Stimulated activated CD4-positive, alpha-beta T cell treated with anti-CD3 and anti-CD28 coated beads, Interleukin-2, amount 100 ng/mL, for 48 hours (primary cell): Measurements from ENCODE around the gene HDAC7.
"Not testable (repeated sequence)": the region's sequence is repeated elsewhere in the genome, so short reads cannot be mapped to it uniquely, and the experiment has no call there.

Experiments
- DNase-seq, 2 donors: peaks; one replicate each; pipeline ENCODE4 v3.0.0-alpha.2; 2020

Gene HDAC7

DNA sequence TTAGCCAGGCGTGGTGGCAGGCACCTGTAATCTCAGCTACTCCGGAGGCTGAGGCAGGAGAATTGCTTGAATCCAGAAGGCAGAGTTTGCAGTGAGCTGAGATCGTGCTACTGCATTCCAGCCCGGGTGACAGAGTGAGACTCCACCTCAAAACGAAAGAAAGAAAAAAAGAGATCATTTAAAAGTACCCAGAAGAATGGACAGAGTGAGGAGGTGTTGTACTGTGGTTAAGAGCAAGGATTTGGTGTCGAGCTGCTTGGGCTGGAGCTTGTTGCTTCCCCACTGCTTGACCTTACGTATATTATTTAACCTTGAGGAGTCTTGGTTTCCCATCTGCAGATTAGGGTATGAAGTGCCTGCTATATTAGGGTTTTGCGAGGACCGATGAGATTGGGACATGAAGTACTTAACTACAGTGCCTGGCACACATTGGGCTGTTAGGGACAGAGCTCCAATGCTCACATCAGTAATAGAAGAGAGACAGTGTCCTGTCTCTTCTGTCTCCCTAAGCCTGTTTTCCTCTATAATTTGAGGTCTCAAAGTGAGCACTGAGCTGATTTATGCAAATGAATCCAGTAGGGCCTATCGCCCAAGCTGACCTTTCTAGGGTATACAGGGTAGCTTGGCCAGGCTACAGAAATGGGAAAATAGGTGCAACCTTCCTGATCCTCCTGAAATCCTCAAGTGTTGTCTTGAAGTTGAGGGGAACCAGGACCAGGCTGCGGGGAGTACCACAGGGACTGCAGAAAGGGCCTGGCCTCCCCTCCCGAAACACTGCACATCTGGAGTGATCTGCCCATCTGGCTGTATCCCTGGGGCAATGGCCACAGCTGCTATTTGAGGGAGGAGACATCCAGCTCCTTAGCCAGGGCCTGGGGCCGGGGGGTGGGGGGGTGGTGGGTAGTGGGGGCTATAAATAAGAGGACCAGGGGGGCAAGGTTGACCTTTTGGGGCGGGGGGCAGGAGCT, 8.6 kb upstream of the HDAC7 start:
- DNase-seq: no peak

DNA sequence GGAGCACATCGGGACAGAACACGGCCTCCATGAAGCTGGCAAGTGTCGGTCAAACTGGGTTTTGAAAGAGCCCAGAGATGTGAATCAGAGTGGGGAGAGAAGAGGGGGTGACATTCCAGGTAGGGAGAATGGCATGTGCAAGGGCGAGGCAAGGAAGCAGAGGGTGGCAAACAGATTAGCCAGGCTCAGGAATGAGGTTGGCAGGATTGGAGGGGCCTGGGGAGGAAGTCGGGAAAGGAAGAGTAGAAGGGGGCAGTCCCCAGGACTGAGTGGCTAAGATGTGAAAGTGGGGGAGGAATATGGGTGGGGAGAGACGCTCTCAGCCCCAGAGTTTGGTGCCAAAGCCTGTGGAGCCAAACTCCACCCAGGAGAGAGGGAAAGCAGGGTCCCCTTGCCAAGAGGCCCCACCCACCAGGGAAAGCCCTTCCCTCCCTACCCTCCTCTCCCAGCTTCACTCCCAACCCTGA, 5.5 kb upstream of the HDAC7 start:
- no peak for DNase-seq

DNA sequence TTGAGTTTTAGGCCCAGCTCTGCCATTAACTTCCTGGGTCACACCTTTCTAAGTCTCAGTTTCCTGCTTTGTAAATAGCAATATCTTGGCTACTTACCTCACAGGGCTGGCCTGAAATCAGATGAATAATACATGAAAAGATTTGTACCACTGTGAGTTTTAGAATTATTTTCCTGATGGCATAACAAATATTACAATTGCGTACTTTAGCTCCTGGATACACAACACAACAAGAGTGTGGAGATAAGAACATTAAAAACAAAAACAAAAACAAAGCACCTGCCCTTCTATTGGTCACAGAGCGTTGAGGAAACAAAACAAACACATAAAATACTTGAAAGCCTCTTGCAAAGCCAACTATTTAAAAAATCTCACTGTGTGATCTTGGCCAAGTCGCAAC, 4.9 kb upstream of the HDAC7 start:
- DNase-seq: no peak

DNA sequence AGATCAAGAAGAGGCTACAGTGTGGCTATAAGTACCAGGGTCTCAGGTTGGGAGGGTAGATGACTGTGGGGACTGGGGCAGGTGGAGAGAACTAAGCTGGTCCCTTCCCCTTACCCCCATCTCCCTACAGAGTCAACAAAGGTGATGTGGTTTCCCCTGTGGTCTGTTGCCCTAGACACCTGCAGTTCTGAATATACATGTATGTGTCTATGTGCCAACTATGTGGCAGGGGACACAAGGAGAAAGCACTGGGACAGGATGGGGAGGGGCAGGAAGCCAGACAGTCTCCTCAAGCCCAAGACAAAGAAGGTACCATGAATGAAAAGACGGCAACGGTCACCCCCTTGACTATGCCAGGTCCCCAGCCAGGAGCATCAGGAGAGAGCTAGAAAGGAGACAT, 4.5 kb upstream of the HDAC7 start:
- DNase-seq: no peak

DNA sequence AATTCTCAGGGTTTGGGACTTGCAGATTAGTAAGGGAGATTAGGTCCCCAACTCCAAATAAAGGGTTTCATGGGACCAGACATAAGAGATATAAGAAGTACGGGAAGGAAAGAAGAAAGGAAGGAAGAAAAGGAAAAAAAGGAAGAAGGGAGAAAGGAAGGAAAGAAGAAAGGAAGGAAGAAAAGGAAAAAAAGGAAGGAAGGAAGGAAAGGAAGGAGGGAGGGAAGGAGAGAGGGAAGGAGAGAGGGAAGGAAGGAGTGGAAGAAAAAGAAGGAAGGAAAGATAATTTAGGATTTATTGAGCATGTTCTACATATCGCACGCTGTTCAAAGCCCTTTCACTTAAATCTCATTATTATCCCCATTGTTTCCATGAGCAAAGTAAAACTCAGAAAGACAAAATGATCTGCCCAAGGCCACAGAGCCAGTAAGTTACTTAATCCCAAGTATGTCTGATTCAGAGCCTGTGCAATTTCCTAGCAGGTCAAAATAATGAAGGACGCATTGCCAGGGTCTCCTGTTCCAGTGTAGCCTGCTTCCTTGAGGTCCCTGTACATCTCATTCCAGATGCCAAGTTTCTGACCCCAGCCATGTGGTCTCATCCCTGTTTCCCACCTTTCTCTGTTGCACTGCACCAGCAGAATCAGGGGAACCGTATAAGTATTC, 3.9 kb upstream of the HDAC7 start:
- DNase-seq: no peak

DNA sequence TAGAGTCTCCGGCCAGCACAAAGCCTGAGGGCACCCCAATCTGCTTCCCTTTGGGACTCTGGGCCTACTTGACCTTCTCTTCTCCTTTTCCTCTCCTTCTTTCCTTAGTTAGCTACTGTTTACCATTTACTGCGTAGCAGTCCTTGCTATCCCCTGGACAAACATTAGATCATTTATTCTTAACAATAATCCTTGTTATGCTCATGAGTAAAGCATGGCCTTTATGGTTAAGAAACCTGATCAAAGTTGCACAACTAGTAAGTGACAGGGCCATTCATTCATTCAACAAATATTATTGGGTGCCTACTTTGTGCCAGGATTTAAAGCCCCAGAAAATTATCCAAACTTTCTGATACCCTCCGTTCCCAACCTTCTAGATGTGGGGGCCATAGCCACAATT, 3.2 kb upstream of the HDAC7 start:
- no peak for DNase-seq

DNA sequence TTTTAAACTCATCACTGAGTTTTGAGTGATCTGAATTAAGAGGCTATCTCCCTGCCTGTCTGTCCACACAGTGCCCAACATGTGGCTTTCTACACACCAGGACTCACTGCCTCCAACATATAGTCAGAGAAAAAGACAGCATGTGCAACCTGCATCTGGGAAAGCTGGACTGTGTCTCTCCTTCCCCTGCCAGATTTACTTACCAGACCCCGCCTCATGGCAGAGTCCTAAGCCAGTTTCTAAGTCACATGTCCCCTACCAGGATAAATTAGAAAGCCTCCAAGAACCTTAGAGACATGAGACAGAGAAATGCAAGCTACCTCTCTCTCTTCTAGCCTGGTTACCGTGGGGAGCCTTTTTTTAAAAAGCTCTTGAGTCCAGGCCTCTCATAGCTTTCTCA, 2.7 kb upstream of the HDAC7 start:
- no peak for DNase-seq

DNA sequence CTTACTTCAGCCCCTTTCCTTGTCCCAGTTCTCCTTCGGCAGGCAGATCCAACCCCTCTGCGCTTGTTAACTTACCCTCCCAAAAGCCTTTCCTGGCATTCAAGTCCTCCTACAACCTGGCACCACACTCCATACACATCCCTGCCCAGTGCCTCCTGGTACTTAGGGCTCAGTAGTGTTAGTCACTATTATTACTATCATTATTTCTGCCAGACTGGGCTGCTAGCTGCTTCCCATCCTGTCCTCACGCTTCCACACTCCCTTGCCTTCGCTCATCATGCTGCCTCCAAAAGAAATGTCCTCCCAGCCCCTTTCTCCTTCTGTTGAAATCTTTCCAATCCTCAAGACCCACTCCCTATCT, 1.6 kb upstream of the HDAC7 start:
- no peak for DNase-seq

DNA sequence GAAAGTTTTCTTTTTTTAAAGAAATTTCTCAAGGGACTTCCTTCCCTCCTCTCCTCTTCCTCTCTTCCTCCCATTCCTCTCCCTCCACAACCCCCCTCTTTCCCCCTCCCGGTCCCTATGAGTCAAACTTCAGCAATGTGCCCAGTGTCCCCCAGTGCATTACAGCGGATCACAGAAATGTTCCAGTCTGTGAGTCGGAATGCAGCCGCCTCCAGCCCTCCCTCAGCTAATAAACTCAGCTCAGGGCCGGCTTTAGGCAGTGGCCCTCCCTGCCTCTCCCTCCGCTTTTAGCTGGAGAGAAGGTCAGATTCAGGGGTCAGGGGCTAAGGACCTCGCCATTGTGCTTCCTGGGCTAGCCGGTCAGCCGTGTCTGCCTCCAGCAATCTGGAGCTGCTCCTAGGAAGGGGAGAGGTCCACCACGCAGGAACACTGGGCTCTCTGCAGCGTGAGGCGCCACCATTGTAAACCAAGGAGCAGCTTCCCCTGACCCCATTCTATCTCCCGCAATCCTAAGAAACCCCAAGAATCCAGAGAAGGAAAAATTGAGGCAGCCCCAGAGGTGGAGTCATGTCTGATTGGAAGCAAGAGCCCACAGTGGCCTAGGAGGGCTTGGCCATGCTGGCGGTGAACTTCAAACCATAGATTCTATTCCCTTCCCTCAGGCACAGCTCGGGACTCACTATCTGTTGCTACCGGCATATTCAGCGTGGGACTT, 1.1 kb upstream of the HDAC7 start:
- DNase-seq: no peak

DNA sequence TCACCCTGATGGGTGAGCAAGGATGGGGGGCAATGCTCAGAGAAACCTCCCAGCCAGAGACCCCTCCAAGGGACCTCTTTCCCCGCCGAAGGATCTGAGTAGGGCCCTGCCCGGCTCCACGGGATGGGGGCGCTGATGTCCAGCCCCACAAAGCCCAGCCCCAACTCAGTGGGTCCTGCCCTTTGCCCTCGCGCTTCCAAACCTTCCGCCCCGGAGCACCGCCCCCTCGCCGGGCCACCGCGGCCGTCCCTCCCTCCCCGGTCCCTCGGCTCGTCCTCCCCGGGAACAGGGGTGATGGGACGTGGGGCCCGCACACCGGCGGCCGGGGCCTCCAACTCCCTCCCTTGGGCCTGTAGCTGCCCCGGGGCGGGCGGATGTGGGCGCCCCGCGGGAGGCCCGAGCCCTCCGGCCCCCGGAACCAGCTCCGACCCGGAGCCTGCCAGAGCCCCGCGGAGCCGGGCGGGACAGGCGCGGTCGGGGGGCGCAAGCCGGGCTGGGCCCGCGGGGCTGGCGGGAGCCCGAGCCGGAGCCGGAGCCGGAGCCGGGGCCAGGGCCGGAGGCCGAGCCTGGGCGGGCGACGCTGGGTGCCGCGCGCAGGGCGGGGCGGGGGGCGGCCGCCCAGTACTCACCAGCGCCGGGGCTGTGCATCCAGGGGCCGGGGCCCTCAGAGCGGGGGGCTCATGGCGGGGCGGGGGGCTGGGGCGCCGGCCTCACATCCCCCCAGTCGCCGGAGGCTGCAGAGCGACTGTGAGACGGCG, 386 bp downstream of the HDAC7 start:
- DNase-seq: peak in 1 of 2 donors; percentile 52

DNA sequence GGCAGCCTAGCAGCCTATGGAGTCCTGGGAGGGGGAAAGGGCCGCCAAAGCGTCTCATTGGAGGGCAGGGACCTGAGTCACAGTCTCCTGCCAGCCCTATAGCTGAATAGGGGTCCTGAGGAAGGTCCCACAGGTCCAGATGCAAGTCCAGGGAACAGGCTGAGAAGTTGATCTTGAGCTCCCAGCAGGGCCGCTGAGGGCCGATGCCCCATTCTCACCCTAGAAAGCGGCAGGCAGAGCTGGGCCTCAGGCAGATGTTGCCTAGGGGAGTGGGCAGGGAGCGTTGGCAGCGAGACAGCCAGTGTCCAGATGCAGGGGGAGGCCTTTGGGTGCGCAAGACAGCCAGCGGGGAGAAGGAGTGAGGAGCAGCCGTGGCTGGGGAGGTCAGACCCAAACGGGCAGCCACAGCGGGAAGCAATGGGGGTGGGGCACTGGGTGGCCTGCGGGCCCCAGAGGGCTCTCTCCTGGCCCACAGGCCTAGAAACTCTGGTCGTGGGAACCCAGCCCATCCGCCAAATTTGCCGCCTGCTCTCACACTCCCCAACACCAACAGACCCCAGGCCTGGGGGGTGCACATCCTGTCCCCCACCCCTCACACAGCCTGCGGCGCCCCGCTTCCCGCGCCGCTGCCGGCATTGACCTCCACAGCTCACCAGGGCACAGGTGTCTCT, 1.1 kb downstream of the HDAC7 start:
- DNase-seq: no peak

DNA sequence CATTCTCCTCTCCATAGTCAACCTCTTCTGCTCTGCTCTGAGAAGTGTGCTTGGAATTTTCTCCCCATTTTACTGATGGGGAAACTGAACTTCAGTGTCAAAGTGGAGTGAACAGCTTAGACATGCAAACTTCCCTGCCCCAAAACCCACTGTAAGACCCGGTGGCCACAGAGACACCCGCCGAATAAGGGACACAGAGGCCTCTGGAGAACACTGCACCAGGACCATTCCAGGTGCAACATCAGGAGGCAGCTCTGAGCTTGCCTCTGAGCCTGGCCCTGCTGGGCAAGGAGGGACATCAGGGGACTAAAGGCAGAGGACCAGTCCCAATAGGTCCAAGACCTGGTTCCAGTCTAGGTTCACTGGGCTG, 1.7 kb downstream of the HDAC7 start:
- no peak for DNase-seq

DNA sequence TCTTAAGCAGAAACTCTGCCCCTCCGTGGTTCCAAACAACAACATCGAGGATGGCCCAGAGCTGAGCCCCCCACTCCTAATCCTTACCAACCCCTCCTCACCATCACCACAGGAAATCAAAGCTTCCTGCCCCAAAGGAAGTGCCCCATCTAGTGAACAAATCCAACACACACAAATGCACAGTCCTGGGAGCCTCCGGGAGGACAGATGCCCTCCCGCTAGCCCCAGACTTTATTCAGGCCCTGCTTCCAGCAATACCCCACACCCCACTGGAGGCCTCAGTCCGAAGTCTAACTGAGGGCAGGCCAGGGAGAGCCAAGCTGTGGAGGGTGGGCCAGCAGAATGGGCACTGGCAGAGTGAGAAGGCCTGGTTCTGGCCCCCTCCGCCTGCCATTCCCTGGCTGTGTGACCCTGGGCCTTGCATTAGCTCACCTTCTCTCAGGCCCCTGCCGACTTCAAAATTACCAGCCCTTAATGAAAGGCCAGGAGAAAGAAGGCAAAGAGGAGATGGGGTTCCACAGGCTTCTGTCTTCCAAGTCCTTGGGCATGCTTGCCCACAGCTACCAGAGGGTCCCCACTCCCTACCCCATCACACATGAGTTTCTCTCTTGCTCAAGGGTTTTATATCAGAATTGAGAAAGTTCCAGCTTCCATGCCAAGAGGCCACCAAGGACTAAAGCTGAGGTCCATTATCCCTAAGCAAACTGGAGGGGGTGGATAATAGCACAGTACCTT, 2.3 kb downstream of the HDAC7 start:
- no peak for DNase-seq

DNA sequence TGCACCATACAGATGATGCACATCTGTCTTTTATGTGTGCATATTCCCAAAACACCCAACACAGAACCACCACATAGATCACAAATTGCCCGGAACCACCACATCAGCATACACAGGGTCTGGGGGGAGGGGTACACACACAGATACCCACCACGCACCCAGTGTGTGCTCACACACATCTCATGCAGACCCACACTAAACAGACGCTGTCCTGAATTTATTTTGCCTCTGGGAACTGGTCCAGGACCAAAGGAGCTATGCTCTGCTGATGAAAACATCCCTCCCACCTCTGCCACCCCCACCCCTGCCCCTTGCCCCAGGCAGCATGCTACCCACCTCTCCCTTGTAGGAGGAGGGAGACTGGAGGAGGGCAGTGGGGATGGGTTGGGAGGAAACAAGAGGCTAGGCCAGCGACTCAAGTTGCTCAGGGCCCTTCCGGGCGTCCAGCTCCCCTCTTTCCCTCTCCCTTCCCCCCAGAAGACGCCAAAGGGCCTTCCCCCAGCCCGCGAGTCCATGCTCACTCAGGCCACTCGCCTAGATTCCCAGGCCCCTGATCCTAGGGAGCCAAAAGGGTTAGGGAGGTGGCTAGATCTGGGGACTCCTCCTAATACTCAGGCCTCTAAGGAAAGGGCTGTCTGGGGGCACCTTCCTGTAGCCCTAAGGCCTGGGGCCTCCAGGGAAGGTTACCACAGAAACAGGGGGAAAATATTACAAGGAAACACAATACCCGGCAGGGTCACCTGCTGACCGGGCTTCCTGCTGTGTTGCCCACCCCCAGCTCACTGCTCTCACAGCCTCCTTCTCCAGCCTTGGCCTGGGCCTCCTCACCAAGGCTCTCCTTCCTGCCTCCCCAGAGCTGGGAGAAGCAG, 3.1 kb downstream of the HDAC7 start:
- no peak for DNase-seq

DNA sequence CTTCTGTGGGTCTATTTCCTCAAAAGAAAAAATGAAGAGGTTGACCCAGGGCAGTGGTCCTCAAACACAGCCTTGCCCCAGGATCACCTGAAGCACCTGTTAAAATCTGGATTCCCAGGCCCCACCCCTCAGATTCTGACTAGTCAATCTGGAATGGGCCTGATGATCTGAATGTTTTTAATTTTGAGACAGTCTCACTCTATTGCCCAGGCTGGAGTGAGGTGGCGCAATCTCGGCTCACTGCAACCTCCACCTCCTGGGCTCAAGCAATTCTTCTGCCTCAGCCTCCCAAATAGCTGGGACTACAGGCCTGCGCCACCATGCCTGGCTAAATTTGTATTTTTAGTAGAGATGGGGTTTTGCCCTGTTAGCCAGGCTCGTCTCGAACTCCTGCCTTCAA, 4.3 kb downstream of the HDAC7 start:
- not testable (repeated sequence) for DNase-seq

DNA sequence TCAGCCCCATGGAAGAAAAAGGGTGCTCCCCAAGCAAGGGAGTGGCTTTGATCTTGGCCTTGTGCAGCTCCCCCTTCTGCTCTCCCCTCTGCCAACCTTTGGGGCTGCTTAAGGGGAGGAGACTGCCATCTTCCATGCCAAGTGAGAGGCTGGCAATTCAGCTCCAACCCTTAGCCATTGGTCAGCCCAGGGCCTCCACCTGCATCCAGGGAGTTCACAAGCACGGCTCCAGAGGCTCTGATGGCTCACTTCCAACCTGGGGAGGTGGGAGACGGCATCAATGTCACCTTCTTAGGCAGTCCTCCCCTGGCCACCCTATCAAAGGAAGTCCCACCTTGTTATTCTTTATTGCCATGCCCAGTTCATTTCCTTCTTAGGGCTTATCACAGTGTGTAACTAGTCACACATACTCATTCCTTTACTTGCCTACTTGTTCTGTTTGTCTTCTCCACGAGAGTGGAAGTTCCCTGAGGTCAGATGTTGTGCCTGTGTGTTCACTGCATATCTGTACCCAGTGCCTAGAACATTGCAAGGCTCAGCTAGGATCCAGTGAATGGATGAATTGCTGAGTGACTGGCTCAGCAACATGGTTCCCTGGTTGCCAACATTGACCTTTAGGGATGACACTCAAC, 5.0 kb downstream of the HDAC7 start:
- no peak for DNase-seq

DNA sequence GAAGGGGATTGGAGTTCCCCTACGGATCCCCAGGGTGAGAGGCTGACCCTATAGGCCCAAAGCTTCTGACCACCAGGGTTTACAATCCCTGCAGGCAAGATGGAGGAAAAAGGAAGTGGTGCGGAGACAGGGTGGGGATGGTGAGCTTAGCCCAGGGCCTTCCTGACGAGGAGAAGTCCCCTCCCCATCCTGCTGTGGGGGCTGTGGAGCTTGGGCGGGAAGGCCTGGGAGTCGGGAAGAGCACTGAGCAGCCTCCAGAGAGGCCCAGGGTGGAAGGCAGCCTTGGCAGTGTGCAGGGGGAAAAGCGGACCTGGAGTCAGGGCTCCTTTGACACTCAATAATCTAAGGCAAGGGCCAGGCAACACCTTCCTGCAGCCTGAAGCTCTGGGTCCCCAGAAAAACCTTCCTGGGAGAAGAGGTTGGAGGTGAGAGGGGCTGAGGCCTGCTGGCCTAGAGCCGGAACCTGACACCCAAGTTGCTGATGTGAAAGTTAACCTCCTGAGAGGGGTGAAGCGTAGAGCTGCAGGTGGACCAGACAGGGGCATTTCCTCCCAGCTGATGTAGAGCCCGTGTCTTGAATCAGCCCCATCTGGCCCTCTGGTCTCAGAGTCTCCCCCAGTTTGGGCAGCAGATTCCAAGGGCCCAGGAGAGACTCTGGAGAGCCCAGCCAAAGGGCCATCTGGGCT, 6.0 kb downstream of the HDAC7 start:
- DNase-seq: no peak

DNA sequence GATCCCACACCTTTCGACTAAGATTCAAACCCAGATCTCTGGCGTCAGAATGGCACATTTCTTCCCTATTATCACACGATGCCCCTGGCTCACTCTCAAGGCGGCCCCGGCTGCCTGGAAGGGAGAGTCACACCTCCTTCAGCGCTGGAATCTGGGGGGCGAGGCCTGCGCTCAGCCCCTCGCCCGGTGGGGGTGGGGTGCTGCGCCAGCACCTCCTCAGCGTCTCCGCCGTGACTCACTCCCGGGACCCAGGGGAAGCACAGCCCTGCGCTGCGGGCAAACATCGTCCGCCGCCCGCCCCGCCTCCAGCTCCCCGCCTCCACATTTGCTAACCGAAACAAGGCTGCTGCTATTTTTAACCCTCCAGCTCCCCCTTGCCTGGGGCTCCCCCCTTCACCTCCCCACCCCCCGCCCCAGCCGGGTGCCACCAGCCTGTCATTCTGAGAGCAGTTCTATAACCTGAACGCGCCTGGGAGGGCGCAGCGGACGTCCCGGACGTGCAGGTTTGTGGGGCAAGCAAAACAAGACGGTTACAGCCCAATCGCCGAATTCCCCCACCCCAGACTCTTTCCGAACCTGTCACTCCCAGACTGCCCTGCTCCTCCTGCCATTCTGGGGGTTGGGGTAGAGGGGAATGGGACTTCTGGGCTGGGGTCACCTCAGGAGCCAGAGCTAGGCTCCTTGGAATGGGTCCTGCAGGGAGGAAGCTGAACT, 6.7 kb downstream of the HDAC7 start:
- DNase-seq: peak; percentile 82 to 84
